Stimulated activated naive CD8-positive, alpha-beta T cell treated with anti-CD3 and anti-CD28 coated beads, Interleukin-15, Interleukin-2, amounts not matched to agents 100 U/mL and 50 U/mL, for 24 hours (primary cell): Measurements from ENCODE around the gene HAUS1.
"Not testable (repeated sequence)": the region's sequence is repeated elsewhere in the genome, so short reads cannot be mapped to it uniquely, and the experiment has no call there.

Experiments used
- ATAC-seq: fragments of 150-1000 bp; cut with Tn5 transposase; one replicate; pipeline ENCODE4 v1.10.0; 2021
- DNase-seq: peaks from one replicate; pipeline ENCODE4 v3.0.0; 2021

HAUS1 gene

DNA sequence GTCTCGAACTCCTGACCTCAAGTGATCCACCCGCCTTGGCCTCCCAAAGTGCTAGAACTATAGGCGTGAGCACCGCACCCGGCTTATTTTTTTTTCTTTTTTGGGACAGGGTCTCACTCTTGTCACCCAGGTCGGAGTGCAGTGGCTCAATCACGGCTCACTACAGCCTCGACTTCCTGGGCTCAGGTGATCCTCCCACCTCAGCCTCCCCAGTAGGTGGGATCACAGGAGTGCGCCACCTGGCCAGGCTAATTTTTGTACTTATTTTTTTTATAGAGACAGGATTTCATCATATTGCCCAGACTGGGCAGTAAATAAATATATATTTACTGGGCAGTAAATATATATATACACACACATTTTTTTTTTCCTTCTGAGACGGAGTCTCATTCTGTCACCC, 8.7 kb upstream of the HAUS1 start:
- ATAC-seq (no peak), DNase-seq (no peak)

GRCh38 chr18:46096651-46097300, 7.4 kb upstream of the HAUS1 start:
- no peak for DNase-seq

GRCh38 chr18:46097431-46097800, 6.8 kb upstream of the HAUS1 start:
- DNase-seq (no peak), ATAC-seq (no peak)

More at GRCh38 chr18:46096651-46097300, 7.4 kb upstream of the HAUS1 start:
- ATAC-seq, result no peak

DNA sequence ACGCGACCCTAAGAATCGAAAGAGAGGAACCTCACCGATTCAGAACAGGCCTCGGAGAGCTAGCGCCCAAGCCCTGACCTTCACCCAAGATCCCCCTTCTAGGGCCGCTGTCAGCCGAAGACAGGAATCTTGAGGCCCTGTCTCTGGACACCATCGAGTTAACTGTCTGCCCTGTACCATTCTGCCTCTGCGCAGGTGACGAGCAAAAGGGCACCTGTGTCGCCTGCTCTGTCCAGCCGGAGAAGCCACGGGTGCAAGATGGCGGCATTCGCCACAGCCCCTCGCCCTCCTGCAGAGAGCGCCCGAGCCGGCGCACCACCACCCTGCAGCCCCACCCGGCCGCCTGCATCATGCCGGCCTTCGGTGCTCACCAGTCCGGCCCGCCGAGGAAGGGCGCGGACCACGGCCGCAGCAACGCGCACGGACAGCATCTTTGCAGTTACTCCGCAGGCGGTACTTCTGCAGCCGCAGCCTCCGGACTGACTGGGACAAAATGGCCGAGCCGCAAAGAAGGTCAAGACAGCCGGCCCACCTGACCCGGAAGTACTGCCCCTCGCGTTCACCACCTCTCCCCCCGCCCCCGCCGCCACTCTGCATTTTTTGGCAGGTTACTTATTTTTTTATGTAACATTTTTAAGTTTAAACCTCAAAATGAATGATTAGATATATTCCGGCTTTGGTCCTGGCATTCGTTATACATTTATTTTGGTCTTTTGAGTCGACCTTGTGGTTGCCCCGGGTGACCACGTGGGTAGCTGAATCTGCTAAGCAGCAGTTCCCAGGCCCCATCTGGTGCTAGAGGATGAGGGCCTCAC, 6.2 kb upstream of the HAUS1 start, which contains the start of gene ATP5F1A:
ATP5F1A (minus strand) TSS at position 496 of the 815 bp plus-strand sequence; CDS start at position 431, 65 bp downstream.
- ATAC-seq, result peak; percentile 90
- peak; percentile 86 for DNase-seq

- peak; percentile 10 for ATAC-seq
- DNase-seq, result no peak
Measured at GRCh38 chr18:46098616-46098933, 5.6 kb upstream of the HAUS1 start.

DNA sequence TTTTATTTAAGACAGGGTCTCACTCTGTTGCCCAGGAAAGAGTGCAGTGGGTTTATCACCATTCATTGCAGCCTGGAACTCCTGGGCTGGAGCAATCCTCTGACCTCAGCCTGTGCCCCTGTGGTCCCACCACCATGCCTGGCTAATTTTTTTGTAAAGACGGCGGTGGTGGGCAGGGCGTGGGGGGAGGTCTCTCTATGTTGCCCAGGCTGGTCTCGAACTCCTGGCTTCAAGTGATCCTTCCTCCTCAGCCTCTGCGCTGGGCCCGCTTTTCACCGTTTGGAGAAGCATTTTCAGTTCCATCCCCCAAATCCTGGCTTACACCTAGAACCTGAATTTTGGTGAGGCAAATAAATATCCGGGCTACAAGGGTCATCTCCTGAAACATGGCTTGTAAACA, 4.7 kb upstream of the HAUS1 start:
- ATAC-seq, result no peak
- no peak for DNase-seq

DNA sequence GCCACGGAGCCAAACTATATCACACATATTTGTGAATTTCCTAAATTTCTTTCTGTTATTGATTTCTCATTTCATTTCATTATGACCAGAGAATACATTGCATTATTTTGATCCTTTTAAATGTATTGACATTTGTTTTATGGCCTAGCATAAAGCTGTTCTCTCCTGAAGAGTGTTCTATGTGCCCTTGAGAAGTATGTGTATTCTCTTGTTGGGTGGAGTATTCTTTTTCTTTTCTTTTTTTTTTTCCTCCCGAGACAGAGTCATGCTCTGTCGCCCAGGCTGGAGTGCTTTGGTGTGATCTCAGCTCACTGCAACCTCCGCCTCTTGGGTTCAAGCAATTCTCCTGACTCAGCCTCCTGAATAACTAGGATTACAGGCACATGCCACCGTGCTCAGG, 5.2 kb downstream of the HAUS1 start:
- ATAC-seq (no peak), DNase-seq (no peak)

DNA sequence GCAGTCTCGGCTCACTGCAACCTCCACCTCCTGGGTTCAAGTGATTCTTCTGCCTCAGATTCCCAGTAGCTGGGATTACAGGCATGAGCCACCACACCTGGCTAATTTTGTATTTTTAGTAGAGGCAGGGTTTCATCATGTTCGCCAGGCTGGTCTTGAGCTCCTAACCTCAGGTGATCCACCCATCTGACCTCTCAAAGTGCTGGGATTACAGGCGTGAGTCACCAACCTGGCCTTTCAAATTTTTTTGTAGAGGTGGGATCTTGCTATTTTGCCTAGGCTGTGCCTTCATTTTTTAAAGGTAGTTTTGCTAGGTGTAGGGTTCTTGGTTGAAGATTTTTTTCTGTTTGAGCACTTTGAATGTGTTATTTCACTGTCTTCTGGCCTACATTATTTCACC, 6.2 kb downstream of the HAUS1 start:
- DNase-seq (no peak), ATAC-seq (no peak)

GRCh38 chr18:46113751-46114150, 9.6 kb downstream of the HAUS1 start:
- ATAC-seq, result no peak
- no peak for DNase-seq

DNA sequence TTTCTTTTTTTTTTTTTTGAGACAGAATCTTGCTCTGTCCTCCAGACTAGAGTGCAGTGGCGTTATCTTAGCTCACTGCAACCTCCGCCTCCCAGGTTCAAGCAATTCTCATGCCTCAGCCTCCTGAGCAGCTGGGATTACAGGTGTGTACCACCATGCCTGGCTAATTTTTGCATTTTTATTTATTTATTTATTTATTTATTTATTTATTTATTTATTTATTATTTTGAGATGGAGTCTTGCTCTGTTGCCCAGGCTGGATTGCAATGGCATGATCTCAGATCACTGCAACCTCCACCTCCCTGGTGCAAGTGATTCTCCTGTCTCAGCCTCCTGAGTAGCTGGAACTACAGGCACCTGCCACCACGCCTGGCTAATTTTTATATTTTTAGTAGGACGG, 22.4 kb downstream of the HAUS1 start:
- not testable (repeated sequence) for ATAC-seq, DNase-seq

GRCh38 chr18:46130061-46130460, 25.9 kb downstream of the HAUS1 start:
- no peak for DNase-seq

DNA sequence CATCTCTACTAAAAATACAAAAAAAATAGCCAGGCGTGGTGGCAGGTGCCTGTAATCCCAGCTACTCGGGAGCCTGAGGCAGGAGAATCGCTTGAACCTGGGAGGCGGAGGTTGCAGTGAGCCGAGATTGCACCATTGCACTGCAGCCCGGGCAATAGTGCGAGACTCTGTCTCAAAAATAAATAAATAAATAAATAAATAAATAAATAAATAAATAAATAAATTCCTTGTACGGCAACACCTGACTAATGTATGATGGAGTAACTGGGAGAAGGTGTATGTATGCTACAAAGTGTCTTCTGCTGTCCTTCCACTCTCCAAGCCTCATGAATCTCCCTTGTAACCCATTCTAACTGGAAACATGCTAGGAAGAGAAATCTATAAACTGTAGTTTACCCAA, 26.4 kb downstream of the HAUS1 start:
- ATAC-seq, result not testable (repeated sequence)

More at GRCh38 chr18:46130061-46130460, 25.9 kb downstream of the HAUS1 start:
- ATAC-seq, result no peak

GRCh38 chr18:46133534-46133933, 29.3 kb downstream of the HAUS1 start:
- ATAC-seq (no peak), DNase-seq (no peak)

More for the DNA sequence above, 26.4 kb downstream of the HAUS1 start:
- DNase-seq, result not testable (repeated sequence)

GRCh38 chr18:46134920-46135675, 30.9 kb downstream of the HAUS1 start:
- DNase-seq (no peak), ATAC-seq (no peak)

DNA sequence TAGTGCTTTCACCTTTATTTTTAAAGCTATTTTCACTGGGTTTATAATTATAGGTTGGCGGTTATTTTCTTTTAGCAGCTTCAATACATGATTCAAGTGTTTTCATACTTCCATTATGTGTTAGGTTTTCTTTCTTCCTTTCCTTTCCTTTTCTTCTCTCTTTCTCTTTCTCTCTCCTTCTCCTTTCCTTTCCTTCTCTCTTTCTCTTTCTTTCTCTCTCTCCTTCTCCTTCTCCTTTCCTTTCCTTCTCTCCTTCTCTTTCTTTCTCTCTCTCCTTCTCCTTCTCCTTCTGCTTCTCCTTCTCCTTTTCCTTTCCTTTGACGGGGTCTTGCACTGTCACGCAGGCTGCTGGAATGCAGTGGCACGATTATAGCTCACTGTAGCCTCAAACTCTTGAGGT, 36.0 kb downstream of the HAUS1 start:
- ATAC-seq (no peak), DNase-seq (no peak)

DNA sequence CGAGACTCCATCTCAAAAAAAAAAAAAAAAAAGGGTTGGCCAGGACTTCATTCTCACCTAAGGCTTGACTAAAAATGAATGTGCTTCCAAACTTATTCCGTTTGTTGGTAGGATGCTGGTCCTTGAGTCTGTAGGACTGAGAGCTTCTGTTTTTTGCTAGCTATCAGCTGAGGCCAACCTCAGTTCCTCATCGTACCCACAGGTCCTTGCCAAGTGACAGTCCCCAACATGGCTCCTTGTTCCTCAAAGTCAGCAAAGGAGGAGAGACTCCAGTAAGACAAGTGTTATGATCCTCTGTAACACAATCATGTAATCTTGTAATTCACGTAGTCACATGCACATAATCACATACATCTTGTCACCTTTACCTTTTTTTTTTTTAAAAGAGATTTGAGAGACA, 37.0 kb downstream of the HAUS1 start:
- DNase-seq (no peak), ATAC-seq (no peak)

GRCh38 chr18:46148810-46149209, 44.6 kb downstream of the HAUS1 start:
- peak; percentile 48 for DNase-seq
- peak; percentile 60 for ATAC-seq

DNA sequence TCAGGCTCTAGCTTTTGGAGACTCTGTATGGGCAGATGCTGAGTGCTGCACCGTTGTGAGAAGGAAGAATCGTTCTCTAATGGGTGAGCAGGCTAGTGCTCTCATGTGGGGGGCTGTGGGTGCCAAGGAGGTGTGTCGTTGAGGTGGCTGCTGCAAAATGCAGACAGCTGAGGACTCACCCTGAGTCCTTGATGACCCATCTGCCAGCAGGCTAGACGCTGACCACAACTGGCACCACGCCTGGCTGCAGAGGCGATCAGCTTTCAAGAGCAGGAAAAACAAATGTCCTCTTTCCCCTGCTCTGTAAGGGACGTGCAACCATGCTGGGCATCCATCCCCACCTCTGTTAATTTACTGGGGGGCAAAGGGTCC, 48.2 kb downstream of the HAUS1 start:
- ATAC-seq (no peak), DNase-seq (no peak)

- ATAC-seq, result no peak
- no peak for DNase-seq
Measured at GRCh38 chr18:46152808-46153617, 48.8 kb downstream of the HAUS1 start.

DNA sequence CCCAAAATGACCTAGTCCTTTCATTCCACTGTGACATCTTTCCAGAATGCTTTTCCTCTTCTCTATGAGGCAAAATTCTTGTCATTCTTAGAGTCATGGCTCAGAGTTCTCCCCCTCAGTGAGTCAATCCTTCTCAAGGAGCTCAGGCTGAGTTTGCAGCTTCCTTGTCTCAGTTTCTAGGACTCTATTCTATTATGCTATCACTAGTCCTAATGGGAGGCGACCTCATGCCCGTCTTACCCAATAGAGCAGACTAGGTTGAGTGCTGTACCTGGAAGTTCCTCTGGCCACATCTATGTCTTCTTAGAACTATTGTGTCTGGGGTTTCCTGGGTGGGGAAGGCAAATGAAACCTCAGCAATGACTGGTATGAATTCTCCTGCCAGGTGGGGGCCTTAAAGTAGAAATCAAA, 51.5 kb downstream of the HAUS1 start:
- peak; percentile 89 for ATAC-seq
- peak; percentile 31 for DNase-seq

- DNase-seq (peak; percentile 38), ATAC-seq (peak; percentile 75)
Measured at GRCh38 chr18:46156124-46156745, 52.0 kb downstream of the HAUS1 start.

- ATAC-seq (no peak), DNase-seq (no peak)
Measured at GRCh38 chr18:46156843-46157242, 52.7 kb downstream of the HAUS1 start.
